Measurements from ENCODE around the gene PVR.

The PVR gene

DNA sequence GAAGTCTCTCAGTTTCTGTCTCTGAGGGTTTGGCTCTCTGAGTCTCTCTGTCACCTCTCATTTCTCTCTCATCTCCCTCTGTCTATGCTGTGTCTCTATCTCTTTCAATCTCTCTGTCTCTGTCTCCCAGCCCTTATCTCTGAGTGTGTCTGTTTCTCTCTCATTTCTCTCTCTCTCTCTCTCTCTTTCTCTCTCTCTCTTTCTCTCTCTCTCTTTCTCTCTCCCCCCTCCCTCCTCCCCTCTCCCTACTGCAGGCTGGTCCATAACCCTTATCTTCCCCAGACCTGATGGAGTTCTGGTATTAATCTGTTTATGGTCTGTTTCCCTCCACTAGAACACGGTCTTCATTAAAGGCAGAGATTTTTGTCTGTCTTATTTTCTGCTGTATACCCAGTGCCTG lies 1.3 kb upstream of the PVR start:
- no peak overlapping the region for H3K4me3 ChIP-seq
- H3K27ac ChIP-seq = no peak overlapping the region
- TF ChIP-seq CTCF (IDR thresholded peaks at IDR 0.05) = no peak
- H3K36me3 ChIP-seq = peaks cover 0 to 3% (median 0%) of the 10 kb centered on the region in 3 donors
- H3K9me3 ChIP-seq = no peaks in the 10 kb centered on the region
- intact Hi-C loops (cut with DNase I; ENCODE audit: low total_unique reads) = no loop called here
- H3K4me1 ChIP-seq = peaks cover 0 to 23% (median 13%) of the 10 kb centered on the region in 4 donors
- H3K27me3 ChIP-seq = no peaks in the 10 kb centered on the region
- no peak for DNase-seq

- peak overlapping the region; percentile 83 to 92 for H3K27ac ChIP-seq
- no peaks in the 10 kb centered on the region for H3K9me3 ChIP-seq
- peaks cover 0 to 18% (median 7%) of the 10 kb centered on the region in 3 donors for H3K36me3 ChIP-seq
- intact Hi-C loops (cut with DNase I; ENCODE audit: low total_unique reads) = no loop called here
- H3K4me1 ChIP-seq = peaks cover 0 to 40% (median 21%) of the 10 kb centered on the region in 4 donors
- no peak for TF ChIP-seq CTCF (IDR thresholded peaks at IDR 0.05)
- peak overlapping the region; percentile 72 to 99 for H3K4me3 ChIP-seq
- no peak for DNase-seq
- H3K27me3 ChIP-seq = no peaks in the 10 kb centered on the region
These were observed 799 bp downstream of the PVR start for GRCh38 chr19:44644402-44645016.

- intact Hi-C loops (cut with DNase I; ENCODE audit: low total_unique reads) = no loop called here
- no peak for TF ChIP-seq CTCF (IDR thresholded peaks at IDR 0.05)
- H3K4me3 ChIP-seq = no peak overlapping the region
- H3K27ac ChIP-seq = no peak overlapping the region
- peaks cover 0 to 40% (median 21%) of the 10 kb centered on the region in 4 donors for H3K4me1 ChIP-seq
- H3K9me3 ChIP-seq = no peaks in the 10 kb centered on the region
- no peaks in the 10 kb centered on the region for H3K27me3 ChIP-seq
- H3K36me3 ChIP-seq = peaks cover 8 to 29% (median 17%) of the 10 kb centered on the region in 3 donors
- no peak for DNase-seq
These were observed 1.8 kb downstream of the PVR start for GRCh38 chr19:44645407-44646048.

- intact Hi-C loops (cut with DNase I; ENCODE audit: low total_unique reads) = no loop called here
- Histone ChIP-seq H3K36me3 (peaks cover 13 to 34% (median 22%) of the 10 kb centered on the region in 3 donors), H3K27ac (no peak overlapping the region), H3K9me3 (no peaks in the 10 kb centered on the region), H3K27me3 (no peaks in the 10 kb centered on the region), H3K4me3 (no peak overlapping the region), H3K4me1 (peaks cover 0 to 40% (median 21%) of the 10 kb centered on the region in 4 donors)
- DNase-seq = no peak
- TF ChIP-seq CTCF (IDR thresholded peaks at IDR 0.05) = no peak
These were observed 2.3 kb downstream of the PVR start for GRCh38 chr19:44646049-44646416.

- Histone ChIP-seq H3K4me3 (peak overlapping the region; percentile 7 to 31), H3K27ac (peak overlapping the region; percentile 48 to 52), H3K9me3 (no peaks in the 10 kb centered on the region), H3K36me3 (peaks cover 21 to 45% (median 32%) of the 10 kb centered on the region in 3 donors), H3K27me3 (no peaks in the 10 kb centered on the region), H3K4me1 (peaks cover 0 to 40% (median 21%) of the 10 kb centered on the region in 4 donors)
- intact Hi-C loops (cut with DNase I; ENCODE audit: low total_unique reads) = no loop called here
- no peak for DNase-seq
- no peak for TF ChIP-seq CTCF (IDR thresholded peaks at IDR 0.05)
These were observed 3.4 kb downstream of the PVR start for GRCh38 chr19:44647144-44647543.

Data from tibial artery (tissue), 4 donors.